GM12878 (cell line): ENCODE data around the gene RNLS. TPM values are rescaled to one million over a fixed set of nuclear protein-coding genes. Genes with fewer than 3 reads are reported as not detected.

Experiments used
- ATAC-seq: fragments of 200-7000 bp; cut with Tn5 transposase; 3 replicates; pipeline ENCODE4 v1.9.1; 2020; ENCODE audit warnings: mild to moderate bottlenecking, moderate library complexity
- BruUV-seq: library from RNA; stranded (reverse); fragments of 400-500 nt; replicated peaks from 2 replicates; lab custom pipeline; 2021; lab: Mats Ljungman, UMichigan
- CTCF ChIA-PET: fragments of 300-600 bp; sonication (Branson Sonifier 250); formaldehyde crosslinking; extraction: SDS; loops from one replicate; lab custom pipeline; 2021; ENCODE audit warnings: inconsistent platforms; lab: Yijun Ruan, JAX
- POLR2A ChIA-PET: fragments of 350-600 bp; formaldehyde crosslinking; extraction: SDS; loops from one replicate; lab custom pipeline; 2021; ENCODE audit warnings: inconsistent platforms; lab: Charles Lee
- RAD21 ChIA-PET: fragments of 300-600 bp; sonication (Branson Sonifier 250); formaldehyde crosslinking; loops from one replicate; lab custom pipeline; 2023; ENCODE audit warnings: antibody characterized with exemption; ENCODE audit not compliant: unreplicated experiment; lab: Charles Lee
- SMC1A ChIA-PET: fragments of 300-600 bp; sonication (Branson Sonifier 250); formaldehyde crosslinking; loops from one replicate; lab custom pipeline; 2023; ENCODE audit not compliant: unreplicated experiment, uncharacterized antibody; lab: Charles Lee
- DNase-seq: peaks from one replicate; pipeline ENCODE4 v3.0.0-alpha.2; 2011; ENCODE audit warnings: low read depth, low spot score
- FAIRE-seq: peaks from 3 replicates; lab custom pipeline; 2011; peaks lifted over from hg19 to GRCh38; lab: Jason Lieb, UNC
- H2AFZ ChIP-seq: 2 replicates; pipeline ENCODE4 v1.6.0; 2011; ENCODE audit warnings: low read depth, low read length, control low read depth; ENCODE audit not compliant: control insufficient read depth
- H3K27ac ChIP-seq: 2 replicates; pipeline ENCODE4 v1.5.1; 2011; ENCODE audit warnings: control low read depth; ENCODE audit not compliant: control insufficient read depth, insufficient read depth
- H3K27me3 ChIP-seq, 2 experiments: replicated peaks in 1 of 2; 2 replicates each; pipeline versions ENCODE4 v1.6.0 to v1.6.1; 2011; ENCODE audit warnings: low read length in 1 of 2; ENCODE audit not compliant: control insufficient read depth in 2 of 2, insufficient read depth in 2 of 2
- H3K36me3 ChIP-seq, 2 experiments: 2 replicates each; pipeline ENCODE4 v1.5.1; 2011; ENCODE audit warnings: low read length in 1 of 2; ENCODE audit not compliant: control insufficient read depth in 2 of 2, insufficient read depth in 2 of 2
- H3K4me1 ChIP-seq: 2 replicates; pipeline ENCODE4 v1.6.1; 2011; ENCODE audit warnings: mild to moderate bottlenecking, low read length, moderate library complexity, mixed read lengths; ENCODE audit not compliant: control insufficient read depth, insufficient read depth
- H3K4me2 ChIP-seq: 2 replicates; pipeline ENCODE4 v1.6.0; 2011; ENCODE audit warnings: control low read depth; ENCODE audit not compliant: control insufficient read depth, insufficient read depth
- H3K4me3 ChIP-seq: fragments of 200-600 bp; sonication (generic); 2 replicates; pipeline ENCODE4 v1.5.1; 2016
- H3K79me2 ChIP-seq: 2 replicates; pipeline ENCODE4 v1.6.0; 2011; ENCODE audit warnings: low read length; ENCODE audit not compliant: control insufficient read depth, insufficient read depth
- H3K9ac ChIP-seq: 2 replicates; pipeline ENCODE4 v1.8.0; 2011; ENCODE audit warnings: low read length, control low read depth, mixed read lengths; ENCODE audit not compliant: control insufficient read depth, insufficient read depth
- H3K9me3 ChIP-seq: replicated peaks from 3 replicates; pipeline ENCODE4 v1.5.1; 2011; ENCODE audit warnings: mild to moderate bottlenecking, low read length; ENCODE audit not compliant: control insufficient read depth, insufficient read depth
- H4K20me1 ChIP-seq: 2 replicates; pipeline ENCODE4 v1.6.0; 2011; ENCODE audit not compliant: control insufficient read depth, insufficient read depth
- BRCA1 ChIP-seq: IDR thresholded peaks from 2 replicates; pipeline ENCODE4 v1.6.1; 2011; ENCODE audit warnings: low read depth, low read length, improper control_type of control experiment
- NFXL1 ChIP-seq: fragments of 450-650 bp; IDR thresholded peaks from 2 replicates; pipeline ENCODE4 v1.6.1; 2017; ENCODE audit warnings: antibody characterized with exemption, mild to moderate bottlenecking, borderline replicate concordance
- RAD21 ChIP-seq: IDR thresholded peaks from 2 replicates; pipeline ENCODE4 v1.6.1; 2011; ENCODE audit warnings: mild to moderate bottlenecking, low read depth, low read length, moderate library complexity; ENCODE audit not compliant: insufficient read depth
- RCOR1 ChIP-seq: conservative IDR thresholded peaks from 2 replicates; pipeline ENCODE4 v1.6.1; 2012; ENCODE audit warnings: low read depth, low read length, improper control_type of control experiment
- REST ChIP-seq: IDR thresholded peaks from 2 replicates; pipeline ENCODE4 v1.6.1; 2012; ENCODE audit warnings: mild to moderate bottlenecking, low read depth, low read length
- STAT3 ChIP-seq: IDR thresholded peaks from 2 replicates; pipeline ENCODE4 v1.6.1; 2011; ENCODE audit warnings: low read depth, low read length, improper control_type of control experiment
- TCF3 ChIP-seq: IDR thresholded peaks from 2 replicates; pipeline ENCODE4 v1.6.1; 2012; ENCODE audit warnings: low read depth, mild to moderate bottlenecking, low read length, borderline replicate concordance; ENCODE audit not compliant: insufficient read depth
- ZNF274 ChIP-seq: IDR thresholded peaks from one replicate; pipeline ENCODE4 v1.8.0; 2011; ENCODE audit not compliant: insufficient read length, insufficient read depth
- ZNF384 ChIP-seq: IDR thresholded peaks from 2 replicates; pipeline ENCODE4 v1.6.1; 2012; ENCODE audit warnings: low read depth, mild to moderate bottlenecking, low read length, improper control_type of control experiment, borderline replicate concordance
- in situ Hi-C: fragments of 300-500 bp; cut with MboI; formaldehyde crosslinking; loops from 9 replicates; pipeline ENCODE4 v1.14.3; 2018; ENCODE audit warnings: mixed read lengths
- intact Hi-C: fragments of 100-400 bp; cut with micrococcal nuclease; formaldehyde crosslinking; loops from one replicate; pipeline ENCODE4 v1.14.2; 2022; ENCODE audit not compliant: unreplicated experiment
- polyA plus RNA-seq, 11 experiments: library from polyadenylated mRNA; depleted of rRNA in 4 of 11; unstranded in 6 of 11; stranded (reverse) in 5 of 11; fragments of >200 nt; fragmentation: Nextera tagmentation in 4 of 11; fragmentation: Illumina TruSeq in 1 of 11; extraction: Ambion mirVana in 4 of 11; extraction: Trizol in 1 of 11; gene quantifications; 1 replicate in 1 of 11; 2 replicates in 10 of 11; pipeline versions ENCODE4 v1.2.1 to v1.2.3, GENCODE V29; 2011 to 2016; ENCODE audit warnings: inconsistent platforms in 2 of 11, missing spikeins in 2 of 11, low read depth in 1 of 11
- total RNA-seq, 4 experiments: library from RNA; depleted of rRNA in 3 of 4; stranded (reverse); fragments of >200 nt in 3 of 4; fragmentation: Illumina TruSeq in 1 of 4; extraction: Trizol in 1 of 4; gene quantifications; 2 replicates each; pipeline versions ENCODE4 v1.2.1 to v1.2.3, GENCODE V29; 2013 to 2021
- TF ChIP-seq, protein P1 (sequence below): fragments of 450-650 bp; conservative IDR thresholded peaks from 2 replicates; pipeline ENCODE4 v1.6.1; 2017; ENCODE audit warnings: mild to moderate bottlenecking, moderate library complexity
- TF ChIP-seq, protein P2 (sequence below): fragments of 450-650 bp; IDR thresholded peaks from 2 replicates; pipeline ENCODE4 v1.6.1; 2014; ENCODE audit warnings: mild to moderate bottlenecking

The RNLS gene
- total and polyA plus RNA-seq, 10 of the 15 experiments (the other 5 are each of a cell fraction or from before 2014, with no cell fraction given): 3.4 to 6.7 (median 4.6) TPM

DNA sequence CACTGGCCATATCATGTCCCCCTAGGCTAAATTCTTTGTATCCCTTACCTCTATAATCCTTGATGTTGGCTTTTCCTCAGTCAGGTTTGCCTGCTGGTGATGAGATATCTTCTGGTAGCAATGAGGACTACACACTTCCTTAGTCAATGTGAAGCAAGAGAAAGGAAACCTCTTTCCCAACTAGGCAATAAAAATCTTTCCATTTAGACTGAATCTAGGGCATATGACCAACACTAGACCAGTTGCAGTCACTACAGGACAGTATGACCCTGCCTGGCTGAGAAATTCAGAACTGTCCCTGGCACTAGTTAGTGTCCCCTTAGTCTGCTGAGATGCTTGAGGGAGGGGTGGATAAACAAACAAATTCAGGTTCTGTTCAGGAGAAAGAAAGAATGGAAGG, 142.6 kb downstream of the RNLS start:
- H3K27me3 ChIP-seq: no peaks in the 10 kb centered on the region
- DNase-seq: no peak
- no peak for FAIRE-seq
- in situ Hi-C loops (no loop called here), intact Hi-C loops (no loop called here)
- CTCF ChIA-PET: no interaction called here
- SMC1A ChIA-PET: no interaction called here
- H3K79me2 ChIP-seq: no peaks in the 10 kb centered on the region
- H3K9me3 ChIP-seq: no peaks in the 10 kb centered on the region
- H3K4me1 ChIP-seq: no peaks in the 10 kb centered on the region
- no peak overlapping the region for H3K9ac ChIP-seq
- no peak overlapping the region for H3K4me2 ChIP-seq
- H4K20me1 ChIP-seq: no peaks in the 10 kb centered on the region
- H3K4me3 ChIP-seq: no peak overlapping the region
- BruUV-seq: no TSS peak
- no peak for TF ChIP-seq ZNF274
- TF ChIP-seq ZNF384: no peak
- TF ChIP-seq, protein P1, sequence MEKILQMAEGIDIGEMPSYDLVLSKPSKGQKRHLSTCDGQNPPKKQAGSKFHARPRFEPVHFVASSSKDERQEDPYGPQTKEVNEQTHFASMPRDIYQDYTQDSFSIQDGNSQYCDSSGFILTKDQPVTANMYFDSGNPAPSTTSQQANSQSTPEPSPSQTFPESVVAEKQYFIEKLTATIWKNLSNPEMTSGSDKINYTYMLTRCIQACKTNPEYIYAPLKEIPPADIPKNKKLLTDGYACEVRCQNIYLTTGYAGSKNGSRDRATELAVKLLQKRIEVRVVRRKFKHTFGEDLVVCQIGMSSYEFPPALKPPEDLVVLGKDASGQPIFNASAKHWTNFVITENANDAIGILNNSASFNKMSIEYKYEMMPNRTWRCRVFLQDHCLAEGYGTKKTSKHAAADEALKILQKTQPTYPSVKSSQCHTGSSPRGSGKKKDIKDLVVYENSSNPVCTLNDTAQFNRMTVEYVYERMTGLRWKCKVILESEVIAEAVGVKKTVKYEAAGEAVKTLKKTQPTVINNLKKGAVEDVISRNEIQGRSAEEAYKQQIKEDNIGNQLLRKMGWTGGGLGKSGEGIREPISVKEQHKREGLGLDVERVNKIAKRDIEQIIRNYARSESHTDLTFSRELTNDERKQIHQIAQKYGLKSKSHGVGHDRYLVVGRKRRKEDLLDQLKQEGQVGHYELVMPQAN: no peak
- TF ChIP-seq, protein P2, sequence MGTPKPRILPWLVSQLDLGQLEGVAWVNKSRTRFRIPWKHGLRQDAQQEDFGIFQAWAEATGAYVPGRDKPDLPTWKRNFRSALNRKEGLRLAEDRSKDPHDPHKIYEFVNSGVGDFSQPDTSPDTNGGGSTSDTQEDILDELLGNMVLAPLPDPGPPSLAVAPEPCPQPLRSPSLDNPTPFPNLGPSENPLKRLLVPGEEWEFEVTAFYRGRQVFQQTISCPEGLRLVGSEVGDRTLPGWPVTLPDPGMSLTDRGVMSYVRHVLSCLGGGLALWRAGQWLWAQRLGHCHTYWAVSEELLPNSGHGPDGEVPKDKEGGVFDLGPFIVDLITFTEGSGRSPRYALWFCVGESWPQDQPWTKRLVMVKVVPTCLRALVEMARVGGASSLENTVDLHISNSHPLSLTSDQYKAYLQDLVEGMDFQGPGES: no peak
- no peak for TF ChIP-seq STAT3
- TF ChIP-seq NFXL1: no peak
- no peak for TF ChIP-seq RAD21
- TF ChIP-seq BRCA1: no peak
- no peak for TF ChIP-seq REST
- no peak for TF ChIP-seq RCOR1
- TF ChIP-seq TCF3: no peak
- TF ChIP-seq, all 136 proteins: peak for 0
- Histone ChIP-seq H3K27ac (no peak overlapping the region), H2AFZ (no peak overlapping the region), H3K36me3 (no peaks in the 10 kb centered on the region)
- POLR2A ChIA-PET: no interaction called here
- ATAC-seq: no peak
- RAD21 ChIA-PET: no interaction called here
